Liver (tissue), 9 donors: Measurements from ENCODE around the gene USP37. TPM values are rescaled to one million over a fixed set of nuclear protein-coding genes. Genes with fewer than 3 reads are reported as not detected.

ENCODE experiments used
- DNase-seq: peaks from one replicate; pipeline ENCODE4 v3.0.0-alpha.2; 2017; ENCODE audit warnings: low spot score
- H3K27ac ChIP-seq, 2 donors: one replicate each; pipeline ENCODE4 v1.7.0; 2013; ENCODE audit warnings: inconsistent platforms in 2 of 2, low read length in 2 of 2, control low read depth in 1 of 2, low read depth in 1 of 2, mild to moderate bottlenecking in 1 of 2
- H3K27me3 ChIP-seq, 4 donors: one replicate each; pipeline versions ENCODE4 v1.6.1 to v1.7.0; 2013; ENCODE audit warnings: low read length in 3 of 4, inconsistent platforms in 1 of 4, mild to moderate bottlenecking in 1 of 4, moderate library complexity in 1 of 4; ENCODE audit not compliant: control insufficient read depth in 4 of 4, insufficient read depth in 4 of 4
- H3K36me3 ChIP-seq, 4 donors: one replicate each; pipeline versions ENCODE4 v1.6.1 to v1.7.0; 2013; ENCODE audit warnings: low read length in 3 of 4, mild to moderate bottlenecking in 3 of 4, low read depth in 1 of 4, moderate library complexity in 1 of 4; ENCODE audit not compliant: control insufficient read depth in 4 of 4, insufficient read depth in 3 of 4
- H3K4me1 ChIP-seq, 4 donors: one replicate each; pipeline versions ENCODE4 v1.6.1 to v1.7.0; 2013; ENCODE audit warnings: low read length in 3 of 4, mild to moderate bottlenecking in 3 of 4, moderate library complexity in 1 of 4; ENCODE audit not compliant: control insufficient read depth in 4 of 4, insufficient read depth in 4 of 4
- H3K4me3 ChIP-seq, 3 donors: one replicate each; pipeline versions ENCODE4 v1.6.1 to v1.7.0; 2013; ENCODE audit warnings: low read length in 3 of 3, control low read depth in 1 of 3, low read depth in 1 of 3, mild to moderate bottlenecking in 1 of 3
- H3K9ac ChIP-seq, 2 donors: one replicate each; pipeline ENCODE4 v1.7.0; 2013; ENCODE audit warnings: low read length in 2 of 2, mild to moderate bottlenecking in 2 of 2, moderate library complexity in 2 of 2, control low read depth in 1 of 2, low read depth in 1 of 2
- H3K9me3 ChIP-seq, 4 donors: one replicate each; pipeline versions ENCODE4 v1.6.1 to v1.7.0; 2013; ENCODE audit warnings: low read length in 3 of 4; ENCODE audit not compliant: control insufficient read depth in 4 of 4
- EGR1 ChIP-seq, 2 donors: IDR thresholded peaks; 2 replicates each; pipeline ENCODE4 v1.6.1; 2016 to 2018; ENCODE audit warnings: antibody characterized with exemption in 2 of 2, low read depth in 2 of 2
- FOXA1 ChIP-seq: IDR thresholded peaks from 2 replicates; pipeline ENCODE4 v1.6.1; 2016; ENCODE audit warnings: antibody characterized with exemption
- FOXA2 ChIP-seq: IDR thresholded peaks from 2 replicates; pipeline ENCODE4 v1.6.1; 2016; ENCODE audit warnings: antibody characterized with exemption
- GABPA ChIP-seq, 2 donors: IDR thresholded peaks in 1 of 2; conservative IDR thresholded peaks in 1 of 2; 2 replicates each; pipeline ENCODE4 v1.6.1; 2016; ENCODE audit warnings: antibody characterized with exemption in 2 of 2, mild to moderate bottlenecking in 1 of 2, moderate library complexity in 1 of 2
- HNF4A ChIP-seq, 2 donors: conservative IDR thresholded peaks; 2 replicates each; pipeline ENCODE4 v1.6.1; 2016; ENCODE audit warnings: antibody characterized with exemption in 2 of 2, mild to moderate bottlenecking in 2 of 2
- HNF4G ChIP-seq: IDR thresholded peaks from 2 replicates; pipeline ENCODE4 v1.6.1; 2016; ENCODE audit warnings: antibody characterized with exemption
- JUND ChIP-seq, 2 donors: IDR thresholded peaks; 2 replicates each; pipeline ENCODE4 v1.6.1; 2016; ENCODE audit warnings: antibody characterized with exemption in 2 of 2
- NR2F2 ChIP-seq: IDR thresholded peaks from 2 replicates; pipeline ENCODE4 v1.6.1; 2016; ENCODE audit warnings: antibody characterized with exemption
- RAD21 ChIP-seq, 2 donors: IDR thresholded peaks; 2 replicates each; pipeline ENCODE4 v1.6.1; 2016; ENCODE audit warnings: antibody characterized with exemption in 2 of 2, mild to moderate bottlenecking in 2 of 2
- RXRA ChIP-seq, 2 donors: IDR thresholded peaks; 2 replicates each; pipeline ENCODE4 v1.6.1; 2017 to 2018; ENCODE audit warnings: antibody characterized with exemption in 2 of 2, mild to moderate bottlenecking in 1 of 2
- SP1 ChIP-seq: IDR thresholded peaks from 2 replicates; pipeline ENCODE4 v1.6.1; 2018; ENCODE audit warnings: antibody characterized with exemption, mild to moderate bottlenecking
- TAF1 ChIP-seq: conservative IDR thresholded peaks from 2 replicates; pipeline ENCODE4 v1.6.1; 2016; ENCODE audit warnings: antibody characterized with exemption, mild to moderate bottlenecking
- YY1 ChIP-seq: IDR thresholded peaks from 2 replicates; pipeline ENCODE4 v1.6.1; 2016; ENCODE audit warnings: antibody characterized with exemption, mild to moderate bottlenecking
- WGBS: extraction: QIAGEN DNeasy Blood & Tissue Kit; methylation state at CpG from one replicate; pipeline ENCODE4 v1.1.7; 2013; 5-methylcytosine and 5-hydroxymethylcytosine counted together
- polyA plus RNA-seq, 2 donors: library from polyadenylated mRNA; stranded (reverse) in 1 of 2; unstranded in 1 of 2; fragments of 200-250 nt in 1 of 2; fragments of >200 nt in 1 of 2; fragmentation: Nextera tagmentation in 1 of 2; extraction: Ambion mirVana in 1 of 2; gene quantifications; one replicate each; pipeline versions ENCODE4 v1.2.1 to v1.2.3, GENCODE V29; 2013 to 2015
- total RNA-seq, 2 donors: library from RNA; depleted of rRNA; stranded (reverse); fragments of >200 nt; gene quantifications; one replicate each; pipeline ENCODE4 v1.2.3, GENCODE V29; 2014
- TF ChIP-seq, protein P1 (sequence below): IDR thresholded peaks from 2 replicates; pipeline ENCODE4 v1.6.1; 2016; ENCODE audit warnings: antibody characterized with exemption
- TF ChIP-seq, protein P2 (sequence below): IDR thresholded peaks from 2 replicates; pipeline ENCODE4 v1.6.1; 2016; ENCODE audit warnings: antibody characterized with exemption, mild to moderate bottlenecking
- TF ChIP-seq, protein P3 (sequence below): IDR thresholded peaks from 2 replicates; pipeline ENCODE4 v1.6.1; 2016; ENCODE audit warnings: antibody characterized with exemption
- TF ChIP-seq, protein P4 (sequence below): IDR thresholded peaks from 2 replicates; pipeline ENCODE4 v1.6.1; 2016; ENCODE audit warnings: antibody characterized with exemption
- TF ChIP-seq, protein P5 (sequence below): fragments of 150-350 bp; IDR thresholded peaks from 2 replicates; pipeline ENCODE4 v1.5.1; 2017; ENCODE audit warnings: improper control_type of control experiment, low read depth, low read length; ENCODE audit not compliant: missing input control
- donor health status: healthy.
- donor health status: healthy.
- donor health status: healthy.
- donor health status: healthy.
- donor health status: healthy.

Gene USP37
- total and polyA plus RNA-seq, 4 donors = 1.4 to 10.9 (median 4.7) TPM

DNA sequence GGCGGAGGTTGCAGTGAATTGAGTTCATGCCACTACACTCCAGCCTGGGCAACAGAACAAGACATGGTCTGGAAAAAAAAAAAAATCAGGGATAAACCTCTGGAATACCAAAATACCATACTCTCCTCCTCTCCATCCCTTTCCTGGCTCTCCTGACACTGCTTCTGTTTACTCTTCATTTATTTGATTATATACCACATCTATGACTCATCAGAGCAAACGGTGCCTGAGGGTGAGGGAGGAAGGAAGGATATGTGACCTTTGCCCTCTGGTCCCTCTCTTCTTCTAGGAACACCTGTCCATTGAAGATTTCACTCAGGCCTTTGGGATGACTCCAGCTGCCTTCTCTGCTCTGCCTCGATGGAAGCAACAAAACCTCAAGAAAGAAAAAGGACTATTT, 119.2 kb downstream of the USP37 start:
- Histone ChIP-seq H3K9me3 (no peaks in the 10 kb centered on the region), H3K4me1 (peaks cover 10 to 24% (median 12%) of the 10 kb centered on the region in 4 donors), H3K36me3 (peaks cover 7 to 35% (median 19%) of the 10 kb centered on the region in 4 donors), H3K27me3 (no peaks in the 10 kb centered on the region), H3K27ac (peak overlapping the region in 1 of 2 donors; percentile 28), H3K9ac (no peak overlapping the region), H3K4me3 (no peak overlapping the region)
- no peak for DNase-seq
- WGBS = 56% methylated on average over 3 of the region's 3 CpGs
- TF ChIP-seq HNF4A (conservative IDR thresholded peaks at IDR 0.05) (peak; percentile 43 to 78), FOXA2 (peak; percentile 41), RXRA (IDR thresholded peaks at IDR 0.05) (peak in 1 of 2 donors; percentile 52), HNF4G (no peak), JUND (IDR thresholded peaks at IDR 0.05) (peak; percentile 75 to 95), SP1 (no peak), GABPA (IDR thresholded peaks at IDR 0.05 in 1 of 2, conservative IDR thresholded peaks at IDR 0.05 in 1 of 2) (no peak), NR2F2 (no peak)
- TF ChIP-seq, protein P1, sequence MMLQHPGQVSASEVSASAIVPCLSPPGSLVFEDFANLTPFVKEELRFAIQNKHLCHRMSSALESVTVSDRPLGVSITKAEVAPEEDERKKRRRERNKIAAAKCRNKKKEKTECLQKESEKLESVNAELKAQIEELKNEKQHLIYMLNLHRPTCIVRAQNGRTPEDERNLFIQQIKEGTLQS = peak; percentile 57

DNA sequence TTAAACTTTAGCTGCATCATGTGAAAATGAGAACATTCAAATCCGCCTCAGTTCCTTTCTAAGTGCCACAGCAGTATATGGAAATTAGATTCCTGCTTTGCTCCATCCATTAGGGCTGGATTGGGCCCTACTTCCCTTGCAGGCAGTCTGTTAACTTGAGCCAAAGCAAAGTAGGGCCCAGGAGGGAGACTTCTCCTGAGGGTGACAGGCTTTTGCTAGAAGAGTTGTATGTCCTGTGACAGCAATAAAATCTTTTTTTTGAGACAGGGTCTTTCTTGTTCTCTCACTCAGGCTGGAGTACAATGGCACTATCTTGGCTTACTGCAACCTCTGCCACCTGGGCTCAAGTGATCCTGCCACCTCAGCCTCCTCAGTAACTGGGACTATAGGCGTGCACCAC, 121.1 kb downstream of the USP37 start:
- Histone ChIP-seq H3K4me3 (no peak overlapping the region), H3K27ac (no peak overlapping the region), H3K36me3 (peaks cover 4 to 39% (median 24%) of the 10 kb centered on the region in 4 donors), H3K4me1 (peaks cover 10 to 30% (median 12%) of the 10 kb centered on the region in 4 donors), H3K9ac (no peak overlapping the region), H3K9me3 (no peaks in the 10 kb centered on the region), H3K27me3 (no peaks in the 10 kb centered on the region)
- DNase-seq = no peak
- TF ChIP-seq, protein P2, sequence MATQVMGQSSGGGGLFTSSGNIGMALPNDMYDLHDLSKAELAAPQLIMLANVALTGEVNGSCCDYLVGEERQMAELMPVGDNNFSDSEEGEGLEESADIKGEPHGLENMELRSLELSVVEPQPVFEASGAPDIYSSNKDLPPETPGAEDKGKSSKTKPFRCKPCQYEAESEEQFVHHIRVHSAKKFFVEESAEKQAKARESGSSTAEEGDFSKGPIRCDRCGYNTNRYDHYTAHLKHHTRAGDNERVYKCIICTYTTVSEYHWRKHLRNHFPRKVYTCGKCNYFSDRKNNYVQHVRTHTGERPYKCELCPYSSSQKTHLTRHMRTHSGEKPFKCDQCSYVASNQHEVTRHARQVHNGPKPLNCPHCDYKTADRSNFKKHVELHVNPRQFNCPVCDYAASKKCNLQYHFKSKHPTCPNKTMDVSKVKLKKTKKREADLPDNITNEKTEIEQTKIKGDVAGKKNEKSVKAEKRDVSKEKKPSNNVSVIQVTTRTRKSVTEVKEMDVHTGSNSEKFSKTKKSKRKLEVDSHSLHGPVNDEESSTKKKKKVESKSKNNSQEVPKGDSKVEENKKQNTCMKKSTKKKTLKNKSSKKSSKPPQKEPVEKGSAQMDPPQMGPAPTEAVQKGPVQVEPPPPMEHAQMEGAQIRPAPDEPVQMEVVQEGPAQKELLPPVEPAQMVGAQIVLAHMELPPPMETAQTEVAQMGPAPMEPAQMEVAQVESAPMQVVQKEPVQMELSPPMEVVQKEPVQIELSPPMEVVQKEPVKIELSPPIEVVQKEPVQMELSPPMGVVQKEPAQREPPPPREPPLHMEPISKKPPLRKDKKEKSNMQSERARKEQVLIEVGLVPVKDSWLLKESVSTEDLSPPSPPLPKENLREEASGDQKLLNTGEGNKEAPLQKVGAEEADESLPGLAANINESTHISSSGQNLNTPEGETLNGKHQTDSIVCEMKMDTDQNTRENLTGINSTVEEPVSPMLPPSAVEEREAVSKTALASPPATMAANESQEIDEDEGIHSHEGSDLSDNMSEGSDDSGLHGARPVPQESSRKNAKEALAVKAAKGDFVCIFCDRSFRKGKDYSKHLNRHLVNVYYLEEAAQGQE = no peak
- no peak for TF ChIP-seq RXRA (IDR thresholded peaks at IDR 0.05)
- no peak for TF ChIP-seq YY1
- TF ChIP-seq, protein P1 = no peak
- TF ChIP-seq FOXA1 = no peak
- TF ChIP-seq HNF4A (conservative IDR thresholded peaks at IDR 0.05) = no peak
- no peak for TF ChIP-seq FOXA2
- TF ChIP-seq SP1 = no peak
- TF ChIP-seq, protein P3, sequence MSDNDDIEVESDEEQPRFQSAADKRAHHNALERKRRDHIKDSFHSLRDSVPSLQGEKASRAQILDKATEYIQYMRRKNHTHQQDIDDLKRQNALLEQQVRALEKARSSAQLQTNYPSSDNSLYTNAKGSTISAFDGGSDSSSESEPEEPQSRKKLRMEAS = no peak
- no peak for TF ChIP-seq HNF4G
- TF ChIP-seq, protein P4, sequence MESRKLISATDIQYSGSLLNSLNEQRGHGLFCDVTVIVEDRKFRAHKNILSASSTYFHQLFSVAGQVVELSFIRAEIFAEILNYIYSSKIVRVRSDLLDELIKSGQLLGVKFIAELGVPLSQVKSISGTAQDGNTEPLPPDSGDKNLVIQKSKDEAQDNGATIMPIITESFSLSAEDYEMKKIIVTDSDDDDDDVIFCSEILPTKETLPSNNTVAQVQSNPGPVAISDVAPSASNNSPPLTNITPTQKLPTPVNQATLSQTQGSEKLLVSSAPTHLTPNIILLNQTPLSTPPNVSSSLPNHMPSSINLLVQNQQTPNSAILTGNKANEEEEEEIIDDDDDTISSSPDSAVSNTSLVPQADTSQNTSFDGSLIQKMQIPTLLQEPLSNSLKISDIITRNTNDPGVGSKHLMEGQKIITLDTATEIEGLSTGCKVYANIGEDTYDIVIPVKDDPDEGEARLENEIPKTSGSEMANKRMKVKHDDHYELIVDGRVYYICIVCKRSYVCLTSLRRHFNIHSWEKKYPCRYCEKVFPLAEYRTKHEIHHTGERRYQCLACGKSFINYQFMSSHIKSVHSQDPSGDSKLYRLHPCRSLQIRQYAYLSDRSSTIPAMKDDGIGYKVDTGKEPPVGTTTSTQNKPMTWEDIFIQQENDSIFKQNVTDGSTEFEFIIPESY = no peak
- TF ChIP-seq RAD21 (IDR thresholded peaks at IDR 0.05) = no peak
- no peak for TF ChIP-seq GABPA (IDR thresholded peaks at IDR 0.05 in 1 of 2, conservative IDR thresholded peaks at IDR 0.05 in 1 of 2)
- TF ChIP-seq EGR1 (IDR thresholded peaks at IDR 0.05; ENCODE audit: low read depth in 2 of 2) = no peak
- TF ChIP-seq JUND (IDR thresholded peaks at IDR 0.05) = no peak
- TF ChIP-seq TAF1 = no peak
- no peak for TF ChIP-seq NR2F2
- TF ChIP-seq, protein P5, sequence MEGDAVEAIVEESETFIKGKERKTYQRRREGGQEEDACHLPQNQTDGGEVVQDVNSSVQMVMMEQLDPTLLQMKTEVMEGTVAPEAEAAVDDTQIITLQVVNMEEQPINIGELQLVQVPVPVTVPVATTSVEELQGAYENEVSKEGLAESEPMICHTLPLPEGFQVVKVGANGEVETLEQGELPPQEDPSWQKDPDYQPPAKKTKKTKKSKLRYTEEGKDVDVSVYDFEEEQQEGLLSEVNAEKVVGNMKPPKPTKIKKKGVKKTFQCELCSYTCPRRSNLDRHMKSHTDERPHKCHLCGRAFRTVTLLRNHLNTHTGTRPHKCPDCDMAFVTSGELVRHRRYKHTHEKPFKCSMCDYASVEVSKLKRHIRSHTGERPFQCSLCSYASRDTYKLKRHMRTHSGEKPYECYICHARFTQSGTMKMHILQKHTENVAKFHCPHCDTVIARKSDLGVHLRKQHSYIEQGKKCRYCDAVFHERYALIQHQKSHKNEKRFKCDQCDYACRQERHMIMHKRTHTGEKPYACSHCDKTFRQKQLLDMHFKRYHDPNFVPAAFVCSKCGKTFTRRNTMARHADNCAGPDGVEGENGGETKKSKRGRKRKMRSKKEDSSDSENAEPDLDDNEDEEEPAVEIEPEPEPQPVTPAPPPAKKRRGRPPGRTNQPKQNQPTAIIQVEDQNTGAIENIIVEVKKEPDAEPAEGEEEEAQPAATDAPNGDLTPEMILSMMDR = no peak
- WGBS = 98% methylated on average over 2 of the region's 2 CpGs
